GM12892 (cell line): ENCODE results near the gene MYCBP2.

Source experiments
- POLR2A ChIP-seq: IDR thresholded peaks from 2 replicates; pipeline ENCODE4 v1.6.1; 2011; ENCODE audit warnings: low read depth, low read length, control low read depth
- POLR2AphosphoS5 ChIP-seq: IDR thresholded peaks from 2 replicates; pipeline ENCODE4 v1.6.1; 2011; ENCODE audit warnings: low read depth, low read length, control low read depth
- TAF1 ChIP-seq: IDR thresholded peaks from 2 replicates; pipeline ENCODE4 v1.6.1; 2011; ENCODE audit warnings: low read depth, mild to moderate bottlenecking, control low read depth, low read length, borderline replicate concordance

GRCh38 chr13:77033717-77034302 is 293.1 kb downstream of the MYCBP2 start:
- TF ChIP-seq POLR2AphosphoS5, result no peak
- TF ChIP-seq POLR2A, result no peak
- TF ChIP-seq TAF1, result no peak
